ENCODE data around the gene TMEM132C.

Gene TMEM132C

DNA sequence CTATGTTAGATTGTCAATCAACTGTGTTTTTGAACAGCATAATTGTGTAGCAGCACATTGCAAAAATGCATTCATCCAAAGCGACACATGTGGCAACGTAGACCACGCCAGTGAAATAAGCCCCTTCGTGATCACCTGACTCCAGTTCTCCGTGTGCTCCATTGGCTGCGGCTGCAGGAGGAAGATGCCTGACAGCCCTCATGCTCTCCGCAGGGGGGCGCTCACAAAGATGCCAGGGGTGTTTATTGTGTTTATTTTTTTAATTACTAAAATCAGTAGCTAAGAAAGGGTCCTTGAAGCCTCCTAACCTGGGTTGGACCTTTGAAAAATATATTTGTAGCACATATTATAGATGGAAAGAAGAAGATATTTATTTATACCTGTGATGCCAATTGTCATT is 440.5 kb downstream of the TMEM132C start:
- no peak for DNase-seq (ENCODE audit: low read depth in 2 of 2)

DNA sequence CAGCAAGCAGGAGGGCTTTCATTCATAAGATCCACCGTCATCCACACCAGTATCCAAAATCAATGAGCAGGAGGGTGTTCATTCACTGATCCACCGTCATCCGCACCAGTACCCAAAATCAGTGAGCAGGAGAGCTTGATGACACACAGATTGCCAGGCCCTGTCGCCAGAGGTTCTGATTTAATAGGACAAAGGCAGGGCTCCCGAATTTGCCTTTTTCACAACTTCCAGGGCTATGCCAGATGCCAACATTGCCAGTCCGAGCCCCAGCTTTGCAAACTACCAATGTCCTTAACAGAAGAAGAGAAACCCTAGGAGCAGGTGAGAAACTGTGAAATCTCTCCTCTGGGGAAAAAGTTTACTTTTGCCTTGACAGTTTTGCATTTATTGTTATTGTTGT is 441.8 kb downstream of the TMEM132C start:
- DNase-seq (ENCODE audit: low read depth in 2 of 2) = no peak

DNA sequence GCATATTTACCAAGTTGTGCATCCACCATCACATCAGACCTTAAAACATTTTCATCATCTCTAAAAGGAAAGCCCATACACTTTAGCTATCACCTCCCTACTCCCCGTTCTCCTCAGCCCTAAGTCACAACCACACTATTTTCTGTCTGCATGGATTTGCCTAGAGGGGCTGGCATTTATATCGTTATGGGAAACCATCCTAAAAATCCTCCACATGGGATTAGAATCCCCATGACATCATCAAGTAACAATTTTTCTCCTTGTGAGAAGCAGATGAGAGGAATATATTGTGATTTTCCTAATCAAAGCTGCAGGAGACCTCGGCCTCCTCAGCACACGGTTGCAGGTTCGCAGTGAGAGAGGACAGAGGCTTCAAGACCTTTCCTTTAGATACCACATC is 442.7 kb downstream of the TMEM132C start:
- DNase-seq (ENCODE audit: low read depth in 2 of 2) = no peak

DNA sequence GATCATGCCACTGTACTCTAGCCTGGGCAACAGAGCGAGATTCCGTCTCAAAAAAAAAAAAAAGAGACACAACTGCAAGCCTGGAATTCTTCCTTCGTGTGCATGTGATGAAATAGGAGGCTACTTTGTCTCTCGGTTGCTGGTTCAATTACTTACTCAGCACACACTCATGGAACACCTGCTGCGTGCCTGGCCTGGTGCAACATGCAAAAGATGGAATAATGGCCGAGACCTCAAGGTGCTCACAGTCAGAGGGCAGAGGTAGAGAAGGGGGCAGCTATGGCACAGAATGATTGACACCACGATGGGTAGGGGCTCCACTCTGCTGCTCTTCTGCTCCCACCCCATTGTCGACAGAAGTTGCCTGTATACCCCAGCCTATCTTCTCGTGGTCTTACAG is 444.5 kb downstream of the TMEM132C start:
- DNase-seq (ENCODE audit: low read depth in 2 of 2) = no peak

DNA sequence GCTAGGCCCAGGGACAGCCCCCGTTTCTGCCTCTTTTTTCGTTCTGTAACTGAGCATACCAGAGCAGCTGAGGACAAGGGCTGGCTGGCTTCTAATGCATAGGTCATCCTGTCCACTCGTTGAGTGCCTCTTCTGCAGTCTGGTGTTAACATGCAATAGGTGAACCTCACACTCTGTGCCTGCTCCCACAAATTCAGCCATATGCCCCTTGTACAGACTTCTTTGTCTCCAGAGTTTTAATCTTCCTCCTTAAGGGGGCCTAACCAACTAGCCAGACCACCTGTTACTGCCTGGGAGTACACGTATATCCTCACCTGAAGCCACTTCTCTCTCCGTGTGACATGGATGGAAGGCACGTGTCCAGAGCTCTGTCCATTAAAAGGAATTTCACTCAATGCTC is 445.7 kb downstream of the TMEM132C start:
- no peak for DNase-seq (ENCODE audit: low read depth in 2 of 2)

DNA sequence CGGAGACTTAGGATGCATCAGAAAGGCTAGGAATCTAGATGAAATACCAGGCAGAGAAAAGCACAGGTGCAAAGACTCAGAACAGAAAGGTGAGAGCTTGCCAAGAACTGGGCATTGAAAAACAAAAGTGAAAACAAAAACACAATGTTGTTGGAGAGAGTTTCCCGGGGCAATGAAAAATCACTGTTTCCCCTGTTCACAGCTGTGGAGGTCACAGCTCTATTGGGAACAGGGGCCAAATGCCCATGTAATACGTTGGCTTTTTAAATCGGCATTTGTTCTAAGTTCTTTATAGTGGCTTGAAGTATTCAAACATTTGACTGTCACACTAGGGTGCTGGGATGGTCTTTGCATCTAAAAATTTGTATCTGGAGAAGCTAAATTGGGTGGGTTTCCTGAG is 448.5 kb downstream of the TMEM132C start:
- no peak for DNase-seq (ENCODE audit: low read depth in 2 of 2)

DNA sequence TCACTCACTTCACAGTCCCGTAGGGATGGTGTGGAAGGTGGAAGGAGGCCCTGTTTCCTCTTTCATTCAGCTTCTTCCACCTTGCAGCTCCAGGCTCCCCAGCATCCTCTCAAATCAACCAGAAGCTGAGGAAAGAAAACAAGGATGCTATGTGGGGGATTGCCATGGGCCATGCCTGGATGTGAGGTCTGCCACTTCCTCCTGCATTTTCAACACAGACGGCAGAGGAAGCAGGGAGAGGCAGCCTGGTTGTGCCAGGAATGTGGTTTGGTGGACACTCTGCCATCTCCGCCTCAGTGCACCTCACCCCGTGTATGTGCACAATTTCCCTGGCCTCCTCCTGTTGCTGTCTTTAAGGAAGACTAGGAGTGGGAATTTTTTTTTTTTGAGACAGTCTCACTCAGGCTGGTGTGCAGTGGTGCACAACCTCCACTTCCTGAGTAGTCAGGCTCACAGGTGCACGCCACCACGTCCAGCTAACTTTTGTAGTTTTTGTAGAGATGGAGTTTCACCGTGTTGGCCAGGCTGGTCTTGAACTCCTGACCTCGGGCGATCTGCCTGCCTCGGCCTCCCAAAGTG is 457.6 kb downstream of the TMEM132C start:
- DNase-seq (ENCODE audit: low read depth in 2 of 2) = no peak

DNA sequence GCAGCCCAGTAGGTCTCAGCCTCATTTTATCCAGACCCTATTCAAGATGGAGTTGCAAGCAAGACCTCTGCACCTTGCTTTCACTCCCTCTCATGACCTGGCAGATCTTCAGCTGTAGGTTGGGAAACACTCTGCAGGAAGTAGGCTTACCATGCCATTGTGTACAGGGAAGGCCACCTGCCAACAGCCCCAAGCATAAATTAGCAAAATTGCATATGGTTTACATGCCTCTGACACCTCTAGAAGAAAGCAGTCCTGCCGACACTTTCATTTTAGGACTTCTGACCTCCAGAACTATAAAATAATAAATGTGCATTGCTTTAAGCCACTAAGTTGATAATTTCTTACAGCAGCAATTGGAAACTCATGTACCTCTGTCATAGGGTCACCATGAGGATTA is 459.9 kb downstream of the TMEM132C start:
- no peak for DNase-seq (ENCODE audit: low read depth in 2 of 2)

DNA sequence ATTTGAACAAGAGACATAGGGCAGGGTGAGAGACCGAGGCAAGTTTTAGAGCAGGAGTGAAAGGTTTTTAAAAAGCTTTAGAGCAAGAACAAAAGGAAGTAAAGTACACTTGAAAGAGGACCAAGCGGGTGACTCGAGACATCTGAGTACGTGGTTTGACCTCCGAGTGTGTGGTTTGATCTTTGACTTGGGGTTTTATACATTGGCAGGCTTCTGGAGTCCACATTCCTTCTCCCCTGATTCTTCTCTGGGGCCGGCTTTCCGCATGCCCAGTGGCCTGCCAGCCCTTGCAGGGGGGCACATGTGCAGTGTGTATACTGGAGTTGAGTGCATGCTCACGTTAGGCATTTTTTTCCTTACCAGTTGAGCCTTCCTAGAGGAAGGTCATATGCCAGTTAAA is 460.5 kb downstream of the TMEM132C start:
- DNase-seq (ENCODE audit: low read depth in 2 of 2) = no peak

DNA sequence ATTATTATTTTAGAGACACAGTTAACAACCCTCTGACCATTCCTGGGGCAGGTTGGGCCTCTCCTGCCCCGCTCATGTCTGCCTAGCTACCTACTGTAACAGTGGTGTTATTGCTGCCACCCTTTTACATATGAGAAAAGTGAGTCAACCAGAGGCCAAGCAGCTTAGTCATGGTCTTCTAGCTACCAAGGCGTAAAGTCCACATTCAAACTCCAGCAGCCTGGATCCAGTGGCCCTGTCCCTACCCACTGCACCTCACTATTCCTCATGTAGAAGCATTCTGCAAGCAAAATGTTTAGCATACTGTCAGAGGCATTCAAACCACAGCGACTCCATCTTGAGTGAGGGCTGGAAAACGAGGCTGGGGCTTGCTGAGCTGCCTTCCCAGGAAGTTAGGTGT is 461.0 kb downstream of the TMEM132C start:
- no peak for DNase-seq (ENCODE audit: low read depth in 2 of 2)

DNA sequence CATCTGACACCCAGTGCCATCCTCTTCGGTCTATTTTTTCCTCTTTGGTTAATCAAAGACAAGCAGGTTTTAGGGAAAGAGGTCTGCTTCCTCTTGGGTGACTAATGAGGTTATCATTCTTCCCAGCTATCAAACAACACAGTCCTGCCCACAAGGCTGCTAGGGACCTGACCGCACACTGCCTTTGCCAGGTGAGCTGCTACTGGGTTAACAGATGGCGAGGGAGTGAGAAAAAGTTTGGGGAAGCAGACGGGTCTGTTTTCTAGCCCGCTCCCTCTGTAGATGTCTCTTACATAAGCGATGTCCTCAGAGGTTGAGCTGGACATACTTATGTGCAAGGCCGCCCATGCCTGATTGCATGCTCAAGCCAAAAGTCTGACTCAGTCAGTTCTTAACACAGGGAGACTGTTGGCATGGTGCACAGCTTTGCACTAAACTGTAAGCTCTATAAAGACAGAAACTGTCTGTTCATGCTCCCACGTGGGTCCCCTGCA is 462.7 kb downstream of the TMEM132C start:
- no peak for DNase-seq (ENCODE audit: low read depth in 2 of 2)

DNA sequence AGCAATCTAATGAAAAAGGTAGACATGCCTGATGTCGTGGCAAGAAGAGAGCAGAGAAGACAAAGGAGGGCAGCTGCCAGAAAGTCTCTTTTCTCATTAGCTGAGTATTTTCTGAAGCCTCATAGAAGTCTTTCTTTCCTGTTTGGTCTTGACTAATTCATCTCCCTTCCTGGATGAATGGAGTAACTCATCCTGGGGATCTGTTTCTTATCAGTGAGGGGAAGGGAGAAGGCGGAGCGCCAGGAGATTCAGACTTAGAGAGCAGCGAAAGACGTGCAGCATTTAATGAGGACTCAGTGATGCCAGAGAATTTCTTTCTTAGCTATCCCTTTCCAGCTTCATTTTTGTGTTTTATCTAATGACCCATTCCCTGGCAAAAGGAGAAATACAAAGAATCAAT is 467.4 kb downstream of the TMEM132C start:
- no peak for DNase-seq (ENCODE audit: low read depth in 2 of 2)

DNA sequence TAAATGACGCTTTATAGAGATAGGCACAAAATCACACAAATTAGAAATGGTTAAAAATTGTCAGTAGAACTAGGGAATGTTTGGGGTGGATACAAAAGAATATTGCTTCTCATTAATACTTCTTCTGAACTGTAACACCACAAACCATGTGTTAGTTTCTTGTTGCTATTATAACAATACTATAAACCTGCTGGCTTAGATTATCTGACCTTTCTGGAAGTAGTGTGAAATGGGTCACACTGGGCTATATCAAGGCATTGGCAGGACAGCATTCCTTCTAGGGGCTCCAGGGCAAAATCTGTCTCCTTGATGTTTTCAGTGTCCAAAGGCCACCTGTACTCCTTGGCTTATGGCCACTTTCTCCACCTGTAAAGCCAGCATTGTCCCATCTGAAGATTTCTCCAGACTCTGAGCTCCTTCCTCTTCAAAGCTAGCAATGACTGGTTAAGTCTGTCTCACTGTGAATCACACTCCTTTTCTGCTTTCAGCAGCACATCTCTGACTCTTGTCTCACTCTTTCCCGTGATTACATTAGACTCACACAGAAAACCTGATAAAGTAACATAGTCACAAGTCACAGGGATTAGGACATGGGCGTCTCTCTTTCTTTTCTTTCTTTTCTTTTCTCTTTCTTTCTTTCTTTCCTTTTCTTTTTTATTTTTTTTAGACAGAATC is 470.5 kb downstream of the TMEM132C start:
- DNase-seq (ENCODE audit: low read depth in 2 of 2) = no peak

DNA sequence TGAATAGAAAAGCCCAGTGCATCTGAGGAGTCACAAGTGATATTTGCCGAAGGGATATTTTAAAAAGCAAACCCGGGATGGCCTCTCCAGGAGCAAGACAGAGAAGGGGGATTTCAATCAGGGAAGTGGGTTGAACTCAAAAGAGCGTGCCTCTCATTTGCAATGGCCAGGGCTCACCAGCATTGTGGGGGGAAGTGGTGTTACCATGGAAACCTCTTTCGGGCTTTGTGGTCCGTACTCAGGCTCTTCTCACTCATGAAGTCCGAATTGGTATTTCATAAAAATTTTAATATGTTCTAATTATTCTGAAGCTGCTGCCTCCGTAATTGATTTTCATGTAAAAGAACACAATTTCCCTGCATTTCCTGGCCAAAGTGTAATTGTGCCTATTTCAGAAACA is 476.9 kb downstream of the TMEM132C start:
- DNase-seq (ENCODE audit: low read depth in 2 of 2) = no peak

DNA sequence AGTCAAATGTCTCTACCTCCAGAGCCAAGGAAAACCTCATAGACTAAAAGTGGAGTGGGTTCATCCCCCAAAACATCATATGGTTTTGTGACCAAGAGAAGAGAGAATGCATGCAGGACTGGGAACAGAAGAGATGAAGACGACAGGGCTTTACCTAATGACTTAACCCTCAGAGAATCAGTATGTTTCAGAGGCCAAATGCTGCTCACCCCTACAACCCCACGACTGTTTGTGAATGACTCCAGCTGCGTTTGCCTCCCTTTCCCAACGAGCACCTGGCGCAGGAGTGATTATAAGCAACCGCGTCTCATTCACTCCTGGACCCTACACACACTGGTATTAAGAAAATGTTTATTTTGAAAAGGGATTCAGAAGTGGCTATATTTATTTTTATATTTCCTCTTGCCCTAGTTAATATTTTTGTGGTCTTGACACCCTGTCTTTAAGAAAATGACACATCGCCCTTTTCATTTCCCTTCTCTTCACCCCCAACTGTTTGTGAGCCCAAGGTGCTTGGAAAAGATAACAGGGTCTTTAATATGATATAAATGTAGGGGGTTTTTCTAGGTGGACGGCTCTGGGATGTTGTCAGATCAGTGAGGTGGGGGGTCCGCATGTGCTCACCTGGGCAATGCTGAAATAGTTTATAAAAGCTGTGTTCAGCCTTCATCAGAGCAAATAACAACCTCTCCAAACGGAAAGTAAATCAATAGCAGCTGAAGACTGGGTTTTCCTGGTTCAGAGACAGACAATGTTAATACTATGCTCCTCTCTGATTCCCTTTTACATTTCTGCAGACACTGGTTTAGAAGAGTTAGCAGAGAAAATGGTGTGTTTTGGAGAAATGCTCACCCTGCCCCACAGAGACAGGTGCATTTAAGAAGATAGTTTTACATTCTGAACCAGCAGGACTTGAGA is 479.1 kb downstream of the TMEM132C start:
- no peak for DNase-seq (ENCODE audit: low read depth in 2 of 2)

DNA sequence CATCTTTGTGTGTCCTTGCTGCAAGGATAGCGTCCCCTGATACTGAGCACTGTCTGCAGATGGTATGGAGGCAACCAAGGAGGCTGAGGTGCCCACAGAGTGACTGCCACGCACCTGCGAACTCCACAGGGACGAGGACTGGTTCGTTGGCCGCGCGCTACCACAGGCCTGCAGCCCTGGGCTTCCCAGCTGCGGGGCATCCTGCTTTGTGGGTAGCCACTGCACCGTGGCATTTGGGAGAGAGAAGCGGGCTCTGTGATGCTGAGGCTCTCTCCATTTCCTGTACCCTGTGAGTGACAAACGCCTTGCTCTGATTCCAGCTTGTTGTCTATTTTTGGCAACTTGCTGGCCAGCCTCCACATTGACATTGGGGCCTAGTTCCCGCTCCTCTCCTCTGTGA is 480.5 kb downstream of the TMEM132C start:
- DNase-seq (ENCODE audit: low read depth in 2 of 2) = no peak

DNA sequence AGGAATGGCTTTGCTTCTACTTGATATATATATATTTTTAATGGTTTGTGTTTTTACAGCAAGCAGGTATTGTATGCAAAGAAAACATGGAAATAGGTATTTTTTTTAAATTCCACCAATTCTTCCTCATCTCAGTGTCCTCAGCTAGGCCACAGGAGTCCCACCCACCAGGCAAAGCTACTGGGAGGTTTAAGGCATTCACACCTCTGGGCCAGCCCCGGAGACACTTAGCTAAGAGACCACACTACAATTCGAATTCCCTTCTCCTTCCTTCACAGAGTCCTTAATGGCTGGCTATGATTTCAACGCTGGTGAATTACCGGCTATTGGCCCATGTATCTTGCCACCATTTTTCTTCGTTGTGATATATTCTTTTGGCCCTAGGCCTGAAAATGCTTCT is 485.4 kb downstream of the TMEM132C start:
- DNase-seq (ENCODE audit: low read depth in 2 of 2) = no peak

DNA sequence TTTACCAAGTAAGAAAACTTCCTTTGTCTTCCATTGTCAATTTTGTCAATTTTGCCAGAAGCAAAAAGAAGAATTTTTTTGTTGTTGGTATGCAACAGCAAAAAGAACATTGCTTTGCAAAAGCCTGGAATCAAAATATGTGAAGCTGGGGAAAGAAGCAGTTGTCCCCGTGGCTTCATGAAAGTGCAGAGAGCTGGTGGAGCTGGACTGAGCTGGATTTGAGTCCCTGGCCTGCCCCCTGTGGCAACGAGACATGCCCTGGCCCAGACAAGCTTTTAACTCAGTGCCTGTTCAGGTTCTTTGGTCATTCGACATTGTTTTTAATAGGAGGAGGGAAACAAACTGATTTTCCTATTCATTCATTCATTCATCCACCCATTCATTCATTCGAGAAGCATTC is 486.5 kb downstream of the TMEM132C start:
- no peak for DNase-seq (ENCODE audit: low read depth in 2 of 2)

DNA sequence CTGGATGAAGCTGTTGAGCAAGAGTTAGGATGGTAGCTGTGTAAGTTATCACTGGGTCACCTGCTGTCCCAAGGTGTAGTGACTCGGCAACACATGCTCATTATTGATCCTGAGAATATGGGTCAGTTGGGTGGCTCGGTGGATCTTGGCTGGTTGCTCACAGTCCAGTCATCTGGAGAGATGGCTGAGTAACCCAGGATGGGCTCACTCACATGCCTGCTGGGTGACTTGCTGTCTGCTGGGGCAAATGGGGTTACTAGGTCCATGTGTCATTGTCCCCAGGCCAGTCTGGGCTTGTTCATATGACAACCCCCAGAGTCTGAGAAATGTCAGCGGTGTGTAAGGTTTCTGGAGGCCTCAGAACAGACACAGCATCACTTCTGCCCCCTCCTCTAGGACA is 487.3 kb downstream of the TMEM132C start:
- no peak for DNase-seq (ENCODE audit: low read depth in 2 of 2)

DNA sequence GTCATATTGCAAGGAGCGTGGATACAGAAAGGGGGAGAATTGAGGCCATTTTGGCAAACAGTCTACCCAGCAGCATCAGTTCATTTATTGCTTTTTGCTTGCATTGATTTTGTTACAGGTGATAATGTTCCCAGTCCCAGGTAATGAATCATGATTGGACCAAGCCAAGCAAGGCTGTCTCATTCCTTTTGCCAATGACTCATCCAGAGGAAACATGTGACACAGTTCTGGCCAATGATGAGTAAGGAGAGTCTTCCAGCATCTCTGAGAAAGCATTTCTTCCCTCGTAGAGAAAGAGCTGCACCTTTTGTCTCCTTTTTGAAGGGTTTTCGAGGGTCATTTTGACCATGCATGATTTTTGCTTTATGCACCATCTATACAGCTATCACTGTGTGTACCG is 488.6 kb downstream of the TMEM132C start:
- no peak for DNase-seq (ENCODE audit: low read depth in 2 of 2)

Data from stimulated activated CD8-positive, alpha-beta memory T cell treated with anti-CD3 and anti-CD28 coated beads, Interleukin-15, amount 100 ng/mL, for 48 hours (primary cell).